Smooth muscle cell (in vitro differentiated cells): Measurements from ENCODE around the gene UBE2R2. TPM values are rescaled to one million over a fixed set of nuclear protein-coding genes. Genes with fewer than 3 reads are reported as not detected.

Experiments used
- DNase-seq: peaks from one replicate; lab custom pipeline; 2025; ENCODE audit not compliant: unreplicated experiment; lab: John Stamatoyannopoulos, UW
- H2AFZ ChIP-seq: fragments of 200-600 bp; sonication (generic); 2 replicates; pipeline ENCODE4 v1.6.0; 2016; ENCODE audit warnings: antibody characterized with exemption, low read depth, mild to moderate bottlenecking
- H3F3A ChIP-seq: fragments of 200-600 bp; sonication (generic); 2 replicates; pipeline ENCODE4 v1.6.0; 2017; ENCODE audit warnings: antibody characterized with exemption, low read depth
- H3K27ac ChIP-seq: fragments of 200-600 bp; sonication (generic); 2 replicates; pipeline ENCODE4 v1.5.1; 2016; ENCODE audit warnings: low read depth, mild to moderate bottlenecking
- H3K27me3 ChIP-seq: fragments of 200-600 bp; sonication (generic); 2 replicates; pipeline ENCODE4 v1.6.1; 2016; ENCODE audit warnings: low read depth, mild to moderate bottlenecking
- H3K36me3 ChIP-seq: fragments of 200-600 bp; sonication (generic); 2 replicates; pipeline ENCODE4 v1.5.1; 2016; ENCODE audit warnings: low read depth
- H3K4me1 ChIP-seq: fragments of 200-600 bp; sonication (generic); 2 replicates; pipeline ENCODE4 v1.5.1; 2016; ENCODE audit warnings: low read depth
- H3K4me2 ChIP-seq: fragments of 200-600 bp; sonication (generic); 2 replicates; pipeline ENCODE4 v1.6.0; 2016; ENCODE audit warnings: mild to moderate bottlenecking
- H3K4me3 ChIP-seq: fragments of 200-600 bp; sonication (generic); 2 replicates; pipeline ENCODE4 v1.5.1; 2016; ENCODE audit warnings: mild to moderate bottlenecking
- H3K79me2 ChIP-seq: fragments of 200-600 bp; sonication (generic); 2 replicates; pipeline ENCODE4 v1.6.0; 2016; ENCODE audit warnings: low read depth, mild to moderate bottlenecking
- H3K9ac ChIP-seq: fragments of 200-600 bp; sonication (generic); 2 replicates; pipeline ENCODE4 v1.6.0; 2016; ENCODE audit warnings: low read depth
- H3K9me3 ChIP-seq: fragments of 200-600 bp; sonication (generic); replicated peaks from 2 replicates; pipeline ENCODE4 v1.5.1; 2016; ENCODE audit warnings: low read depth
- H4K20me1 ChIP-seq: fragments of 200-600 bp; sonication (generic); 2 replicates; pipeline ENCODE4 v1.6.0; 2016; ENCODE audit warnings: low read depth
- CTCF ChIP-seq: fragments of 200-600 bp; sonication (generic); IDR thresholded peaks from 2 replicates; pipeline ENCODE4 v1.5.1; 2017; ENCODE audit warnings: borderline replicate concordance, mild to moderate bottlenecking, antibody characterized with exemption; ENCODE audit not compliant: insufficient read depth, poor library complexity, severe bottlenecking
- WGBS: methylation state at CpG from one replicate; pipeline ENCODE4 v1.1.7; 2016; ENCODE audit warnings: low lambda C conversion rate; 5-methylcytosine and 5-hydroxymethylcytosine counted together
- polyA plus RNA-seq: library from polyadenylated mRNA; unstranded; fragments of >200 nt; fragmentation: Nextera tagmentation; extraction: Ambion mirVana; gene quantifications from 2 replicates; pipeline ENCODE4 v1.2.1, GENCODE V29; 2016
- total RNA-seq: library from RNA; depleted of rRNA; stranded (reverse); fragments of >200 nt; gene quantifications from 2 replicates; pipeline ENCODE4 v1.2.3, GENCODE V29; 2014

The UBE2R2 gene
- total and polyA plus RNA-seq, 2 experiments from 2014 or later = 43.2 to 43.5 TPM

DNA sequence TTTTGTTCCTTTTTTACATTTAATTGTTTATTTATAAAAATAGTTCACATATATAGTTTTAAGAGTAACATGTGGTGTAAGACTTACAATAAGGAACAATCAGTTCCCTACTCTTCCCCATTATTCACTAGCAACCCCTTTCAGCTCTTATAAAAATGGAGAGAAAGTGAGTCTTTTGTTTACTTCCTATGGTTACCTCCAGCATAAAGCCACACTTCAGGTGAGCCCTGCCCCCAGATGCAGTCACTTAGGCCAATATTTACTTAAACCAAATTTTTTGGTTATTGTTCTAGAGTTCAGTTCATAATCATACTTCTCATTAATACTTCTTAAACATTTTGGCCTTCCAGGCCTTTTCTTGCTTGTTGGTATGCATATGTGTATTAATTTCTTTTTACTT lies 33.7 kb downstream of the UBE2R2 start:
- H3K27ac ChIP-seq = peak overlapping the region; percentile 36
- peaks cover 100% of the 10 kb centered on the region for H3K79me2 ChIP-seq
- no peak overlapping the region for H3K4me3 ChIP-seq
- no peak for TF ChIP-seq CTCF
- no peaks in the 10 kb centered on the region for H3K36me3 ChIP-seq
- H3K4me1 ChIP-seq = peaks cover 6% of the 10 kb centered on the region
- H2AFZ ChIP-seq = no peak overlapping the region
- H3K27me3 ChIP-seq = no peaks in the 10 kb centered on the region
- peaks cover 100% of the 10 kb centered on the region for H4K20me1 ChIP-seq
- H3K9me3 ChIP-seq = no peaks in the 10 kb centered on the region
- peaks cover 14% of the 10 kb centered on the region for H3F3A ChIP-seq
- no peak overlapping the region for H3K9ac ChIP-seq
- no peak overlapping the region for H3K4me2 ChIP-seq
- no peak for DNase-seq

GRCh38 chr9:33851301-33851700 lies 34.3 kb downstream of the UBE2R2 start:
- Histone ChIP-seq H3K27ac (peak overlapping the region; percentile 36), H3K4me2 (no peak overlapping the region), H3K4me1 (peaks cover 6% of the 10 kb centered on the region), H3K27me3 (no peaks in the 10 kb centered on the region), H4K20me1 (peaks cover 100% of the 10 kb centered on the region), H2AFZ (no peak overlapping the region), H3K9ac (no peak overlapping the region), H3K4me3 (no peak overlapping the region), H3K79me2 (peaks cover 100% of the 10 kb centered on the region), H3K9me3 (no peaks in the 10 kb centered on the region), H3K36me3 (no peaks in the 10 kb centered on the region), H3F3A (peaks cover 14% of the 10 kb centered on the region)
- no peak for TF ChIP-seq CTCF
- DNase-seq = no peak
- 97% methylated on average over 1 of the region's 1 CpG for WGBS

GRCh38 chr9:33852216-33852826 lies 35.4 kb downstream of the UBE2R2 start:
- Histone ChIP-seq H3K9me3 (no peaks in the 10 kb centered on the region), H3K79me2 (peaks cover 100% of the 10 kb centered on the region), H2AFZ (no peak overlapping the region), H3K27ac (no peak overlapping the region), H3F3A (peaks cover 14% of the 10 kb centered on the region), H3K4me1 (peaks cover 6% of the 10 kb centered on the region), H3K36me3 (no peaks in the 10 kb centered on the region), H3K4me3 (no peak overlapping the region), H3K4me2 (no peak overlapping the region), H3K27me3 (no peaks in the 10 kb centered on the region), H3K9ac (no peak overlapping the region), H4K20me1 (peaks cover 100% of the 10 kb centered on the region)
- DNase-seq = no peak
- peak; percentile 30 for TF ChIP-seq CTCF
- WGBS = 95% methylated on average over 8 of the region's 8 CpGs

DNA sequence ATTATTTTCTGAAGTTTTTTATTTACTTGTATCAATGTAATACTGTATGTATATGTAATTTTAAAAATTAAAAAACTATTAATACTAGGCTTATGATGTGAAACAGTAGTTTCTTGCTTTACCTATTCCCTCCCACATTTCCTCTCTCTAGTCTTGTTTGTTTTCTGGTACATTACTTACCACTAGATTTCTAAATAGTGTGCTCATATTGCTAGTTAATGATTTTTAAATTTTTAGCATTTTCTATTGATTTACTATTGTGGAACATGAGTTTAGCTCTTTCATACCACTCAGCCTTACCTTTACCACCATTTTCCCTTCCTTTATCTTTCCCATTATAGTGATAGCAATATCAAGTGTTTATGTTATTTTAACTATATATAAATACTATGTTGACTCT lies 39.3 kb downstream of the UBE2R2 start:
- Histone ChIP-seq H2AFZ (no peak overlapping the region), H3F3A (peaks cover 9% of the 10 kb centered on the region), H3K27me3 (no peaks in the 10 kb centered on the region), H3K4me2 (no peak overlapping the region), H3K4me1 (no peaks in the 10 kb centered on the region), H3K4me3 (no peak overlapping the region), H3K9ac (no peak overlapping the region), H3K9me3 (no peaks in the 10 kb centered on the region), H4K20me1 (peaks cover 100% of the 10 kb centered on the region), H3K79me2 (peaks cover 100% of the 10 kb centered on the region), H3K36me3 (no peaks in the 10 kb centered on the region), H3K27ac (no peak overlapping the region)
- DNase-seq = no peak
- no peak for TF ChIP-seq CTCF
